ENCODE data around the gene MAP3K5. TPM values are rescaled to one million over a fixed set of nuclear protein-coding genes. Genes with fewer than 3 reads are reported as not detected.
A peak's percentile ranks its signal among the peaks of the same experiment; 100 is the strongest.
"Not testable (repeated sequence)": the region's sequence is repeated elsewhere in the genome, so short reads cannot be mapped to it uniquely, and the experiment has no call there.

MAP3K5 gene
- total RNA-seq, 4 donors from 2014 or later: 26.9 to 64.5 (median 34.0) TPM

DNA sequence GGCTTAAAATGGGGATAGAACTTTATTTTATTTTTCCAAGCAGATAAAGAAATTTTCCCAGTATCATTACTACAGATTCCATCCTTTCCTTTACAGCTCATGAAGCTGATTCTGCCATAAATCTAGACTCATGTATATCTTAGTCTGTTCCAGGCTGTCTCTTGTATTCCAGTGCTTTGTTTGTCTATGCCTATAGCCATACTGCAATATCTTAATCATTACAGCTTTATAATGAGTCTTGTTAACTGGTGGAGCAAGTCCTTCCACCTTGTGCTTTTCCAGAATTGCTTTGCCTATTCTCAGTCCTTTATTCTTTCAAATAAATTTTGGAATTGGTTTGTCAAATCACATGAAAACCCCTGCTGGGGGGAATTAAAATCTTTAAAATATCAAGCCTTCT lies 99.2 kb downstream of the MAP3K5 start:
- Histone ChIP-seq H3K4me3 (no peak overlapping the region), H3K27ac (no peak overlapping the region), H3K36me3 (peaks cover 0 to 3% (median 0%) of the 10 kb centered on the region in 3 donors), H3K4me1 (peaks cover 0 to 10% (median 0%) of the 10 kb centered on the region in 4 donors), H3K9me3 (no peaks in the 10 kb centered on the region), H3K27me3 (no peaks in the 10 kb centered on the region)
- no peak for DNase-seq (ENCODE audit: low spot score in 2 of 2)
- TF ChIP-seq, protein P1, sequence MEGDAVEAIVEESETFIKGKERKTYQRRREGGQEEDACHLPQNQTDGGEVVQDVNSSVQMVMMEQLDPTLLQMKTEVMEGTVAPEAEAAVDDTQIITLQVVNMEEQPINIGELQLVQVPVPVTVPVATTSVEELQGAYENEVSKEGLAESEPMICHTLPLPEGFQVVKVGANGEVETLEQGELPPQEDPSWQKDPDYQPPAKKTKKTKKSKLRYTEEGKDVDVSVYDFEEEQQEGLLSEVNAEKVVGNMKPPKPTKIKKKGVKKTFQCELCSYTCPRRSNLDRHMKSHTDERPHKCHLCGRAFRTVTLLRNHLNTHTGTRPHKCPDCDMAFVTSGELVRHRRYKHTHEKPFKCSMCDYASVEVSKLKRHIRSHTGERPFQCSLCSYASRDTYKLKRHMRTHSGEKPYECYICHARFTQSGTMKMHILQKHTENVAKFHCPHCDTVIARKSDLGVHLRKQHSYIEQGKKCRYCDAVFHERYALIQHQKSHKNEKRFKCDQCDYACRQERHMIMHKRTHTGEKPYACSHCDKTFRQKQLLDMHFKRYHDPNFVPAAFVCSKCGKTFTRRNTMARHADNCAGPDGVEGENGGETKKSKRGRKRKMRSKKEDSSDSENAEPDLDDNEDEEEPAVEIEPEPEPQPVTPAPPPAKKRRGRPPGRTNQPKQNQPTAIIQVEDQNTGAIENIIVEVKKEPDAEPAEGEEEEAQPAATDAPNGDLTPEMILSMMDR (IDR thresholded peaks at IDR 0.05): no peak
- TF ChIP-seq POLR2A (IDR thresholded peaks at IDR 0.05) (no peak), EP300 (IDR thresholded peaks at IDR 0.05) (no peak)

DNA sequence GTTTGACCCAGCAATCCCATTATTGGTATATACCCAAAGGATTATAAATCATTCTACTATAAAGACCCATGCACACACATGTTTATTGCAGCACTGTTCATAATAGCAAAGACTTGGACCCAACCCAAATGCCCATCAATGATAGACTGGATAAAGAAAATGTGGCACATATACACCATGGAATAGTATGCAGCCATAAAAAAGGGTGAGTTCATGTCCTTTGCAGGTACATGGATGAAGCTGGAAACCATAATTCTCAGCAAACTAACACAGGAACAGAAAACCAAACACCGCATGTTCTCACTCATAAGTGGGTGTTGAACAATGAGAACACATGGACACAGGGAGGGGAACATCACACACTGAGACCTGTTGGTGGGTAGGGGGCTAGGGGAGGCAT lies 104.4 kb downstream of the MAP3K5 start:
- H3K4me1 ChIP-seq: peaks cover 0 to 31% (median 0%) of the 10 kb centered on the region in 4 donors
- H3K36me3 ChIP-seq; H3K27me3 ChIP-seq; H3K9me3 ChIP-seq; DNase-seq (ENCODE audit: low spot score in 2 of 2); H3K4me3 ChIP-seq: not testable (repeated sequence)
- H3K27ac ChIP-seq: peak overlapping the region in 1 of 4 donors; percentile 24
- 89 to 100% methylated on average over 1 of the region's 1 CpG for WGBS, 2 donors

DNA sequence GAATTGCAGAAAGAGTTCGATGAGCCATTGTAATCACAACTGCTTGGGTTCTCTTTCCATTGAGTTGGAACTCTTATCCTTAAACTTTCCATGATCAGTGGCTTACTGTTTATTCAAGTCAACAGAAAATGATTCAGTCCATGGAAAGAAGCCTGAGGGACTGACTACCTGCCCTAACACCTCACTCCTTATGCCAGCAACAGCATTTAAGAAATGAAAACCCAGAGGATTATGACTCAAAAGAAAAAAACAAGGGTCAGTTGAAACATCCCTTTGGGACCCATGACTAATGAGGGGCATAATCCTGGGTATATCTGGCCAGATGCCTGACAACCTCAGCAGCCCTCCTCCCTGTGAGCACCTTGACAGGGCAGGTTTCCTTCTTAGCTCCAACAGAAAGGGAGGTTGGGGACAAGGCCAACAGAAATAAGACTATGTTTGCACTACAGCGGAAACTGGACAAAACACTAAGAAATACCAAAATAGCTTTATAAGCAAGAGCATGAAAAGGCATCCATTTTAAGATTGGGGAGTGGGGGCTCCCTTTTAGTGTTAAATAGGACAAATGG lies 106.7 kb downstream of the MAP3K5 start:
- Histone ChIP-seq H3K27ac (no peak overlapping the region), H3K4me3 (no peak overlapping the region), H3K9me3 (no peaks in the 10 kb centered on the region), H3K27me3 (no peaks in the 10 kb centered on the region), H3K36me3 (no peaks in the 10 kb centered on the region), H3K4me1 (peaks cover 0 to 38% (median 0%) of the 10 kb centered on the region in 4 donors)
- no peak for DNase-seq (ENCODE audit: low spot score in 2 of 2)
- TF ChIP-seq EP300 (IDR thresholded peaks at IDR 0.05): no peak
- no peak for TF ChIP-seq POLR2A (IDR thresholded peaks at IDR 0.05)
- WGBS, 2 donors: 73 to 78% methylated on average over 2 of the region's 2 CpGs

DNA sequence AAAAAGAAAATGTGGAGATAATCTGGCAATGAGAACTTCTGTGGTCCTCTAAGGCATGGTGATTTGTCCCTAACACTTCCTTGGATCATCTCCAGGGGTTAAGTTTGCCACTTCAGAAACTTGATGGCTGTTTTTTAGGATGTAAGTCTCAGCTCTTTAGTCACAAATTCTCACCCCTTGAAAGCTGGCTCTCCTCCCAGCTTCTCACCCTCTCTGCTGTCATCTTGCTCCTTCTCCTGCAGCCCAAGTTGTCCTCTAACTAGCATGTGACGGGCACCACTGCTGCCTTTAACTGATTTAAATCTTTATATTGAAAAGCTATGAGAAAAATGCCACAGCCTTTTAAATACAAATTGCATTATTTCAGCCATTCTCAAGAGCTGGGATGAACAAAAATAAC lies 107.8 kb downstream of the MAP3K5 start:
- WGBS, 2 donors: 73 to 81% methylated on average over 1 of the region's 1 CpG
- Histone ChIP-seq H3K4me3 (no peak overlapping the region), H3K9me3 (no peaks in the 10 kb centered on the region), H3K4me1 (peaks cover 0 to 38% (median 0%) of the 10 kb centered on the region in 4 donors), H3K36me3 (no peaks in the 10 kb centered on the region), H3K27ac (no peak overlapping the region), H3K27me3 (no peaks in the 10 kb centered on the region)
- TF ChIP-seq, protein P1 (IDR thresholded peaks at IDR 0.05): no peak
- TF ChIP-seq EP300 (IDR thresholded peaks at IDR 0.05): no peak
- TF ChIP-seq POLR2A (IDR thresholded peaks at IDR 0.05): no peak
- DNase-seq (ENCODE audit: low spot score in 2 of 2): no peak

DNA sequence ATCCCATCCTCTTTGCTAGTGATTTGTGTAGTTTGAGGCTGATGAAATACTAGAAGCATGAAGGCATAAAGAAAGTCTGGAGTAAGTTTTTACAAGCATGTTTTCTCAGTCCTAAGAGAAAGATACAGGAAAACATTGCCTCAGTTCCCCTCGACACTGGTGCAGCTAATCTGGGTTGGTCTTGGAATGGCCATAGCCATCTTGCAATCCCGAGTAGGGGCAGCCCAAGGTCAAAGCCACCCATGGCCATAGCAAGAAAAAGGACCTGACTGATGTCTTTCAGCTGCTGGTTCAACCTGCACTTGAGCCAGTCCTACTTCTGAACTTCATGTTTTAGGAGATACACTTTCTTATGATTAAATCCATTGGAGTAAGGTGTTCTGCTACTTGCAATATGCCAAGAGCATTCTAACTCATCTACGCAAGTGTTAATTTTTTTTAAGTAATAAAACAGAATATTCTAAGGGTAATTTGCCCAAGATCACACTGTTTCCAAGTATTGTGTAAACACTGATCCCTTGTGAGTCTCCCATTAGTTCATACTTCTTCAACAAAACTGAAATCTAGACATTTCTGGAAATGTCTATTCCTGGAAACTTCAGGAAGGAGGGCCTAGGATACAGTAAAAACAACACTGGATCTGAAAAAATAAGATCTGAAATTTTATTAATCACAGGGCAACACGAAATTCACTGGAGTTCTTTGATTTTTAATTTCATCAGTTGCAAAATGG lies 108.9 kb downstream of the MAP3K5 start:
- H3K4me1 ChIP-seq: peaks cover 0 to 38% (median 0%) of the 10 kb centered on the region in 4 donors
- WGBS, 2 donors: 63 to 66% methylated on average over 4 of the region's 4 CpGs

DNA sequence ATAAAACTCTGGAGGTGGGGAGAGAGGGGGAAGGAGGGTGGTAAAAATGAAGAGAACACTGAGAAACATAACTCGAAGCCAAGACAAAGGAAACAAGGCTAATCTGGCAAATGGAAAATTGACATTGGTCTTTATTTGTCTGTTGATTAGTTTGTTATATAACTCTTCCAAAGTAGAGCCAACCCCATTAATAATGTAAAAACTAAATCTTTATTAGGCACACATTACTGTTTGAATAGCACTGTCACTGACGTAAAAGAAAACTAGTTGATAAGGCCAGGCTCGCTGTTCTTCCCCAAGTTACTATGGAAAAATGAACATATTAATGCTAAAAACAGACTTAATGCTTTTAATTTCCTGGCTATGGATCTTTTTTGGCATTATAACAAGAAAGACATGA lies 110.0 kb downstream of the MAP3K5 start:
- H3K4me1 ChIP-seq: peaks cover 0 to 38% (median 0%) of the 10 kb centered on the region in 4 donors
- H3K4me3 ChIP-seq: no peak overlapping the region
- H3K27ac ChIP-seq: no peak overlapping the region
- no peaks in the 10 kb centered on the region for H3K27me3 ChIP-seq
- H3K9me3 ChIP-seq: no peaks in the 10 kb centered on the region
- no peak for TF ChIP-seq EP300 (IDR thresholded peaks at IDR 0.05)
- no peak for TF ChIP-seq POLR2A (IDR thresholded peaks at IDR 0.05)
- TF ChIP-seq, protein P1 (IDR thresholded peaks at IDR 0.05): no peak
- no peaks in the 10 kb centered on the region for H3K36me3 ChIP-seq
- DNase-seq (ENCODE audit: low spot score in 2 of 2): no peak
- 69 to 75% methylated on average over 3 of the region's 3 CpGs for WGBS, 2 donors

More for the DNA sequence above, 108.9 kb downstream of the MAP3K5 start:
- DNase-seq (ENCODE audit: low spot score in 2 of 2): no peak
- Histone ChIP-seq H3K9me3 (no peaks in the 10 kb centered on the region), H3K4me3 (no peak overlapping the region), H3K27me3 (no peaks in the 10 kb centered on the region), H3K36me3 (no peaks in the 10 kb centered on the region), H3K27ac (no peak overlapping the region)
- no peak for TF ChIP-seq EP300 (IDR thresholded peaks at IDR 0.05)
- TF ChIP-seq POLR2A (IDR thresholded peaks at IDR 0.05): no peak
